Sigmoid colon (tissue), 7 donors: Measurements from ENCODE around the gene KANTR. TPM values are rescaled to one million over a fixed set of nuclear protein-coding genes. Genes with fewer than 3 reads are reported as not detected.

Source experiments
- DNase-seq: peaks from one replicate; pipeline ENCODE4 v3.0.0-alpha.2; 2019
- H3K27ac ChIP-seq, 4 donors: fragments of 200-600 bp; sonication (generic); one replicate each; pipeline ENCODE4 v1.5.1; 2016 to 2019; ENCODE audit warnings: mild to moderate bottlenecking in 1 of 4
- H3K27me3 ChIP-seq, 3 donors: fragments of 200-600 bp; sonication (generic); one replicate each; pipeline ENCODE4 v1.5.1; 2019; ENCODE audit warnings: mild to moderate bottlenecking in 1 of 3
- H3K36me3 ChIP-seq, 4 donors: fragments of 200-600 bp; sonication (generic); one replicate each; pipeline ENCODE4 v1.5.1; 2016 to 2019
- H3K4me1 ChIP-seq, 4 donors: fragments of 200-600 bp; sonication (generic); one replicate each; pipeline ENCODE4 v1.5.1; 2017 to 2019
- H3K4me3 ChIP-seq, 4 donors: fragments of 200-600 bp; sonication (generic); one replicate each; pipeline ENCODE4 v1.5.1; 2017 to 2019; ENCODE audit warnings: mild to moderate bottlenecking in 2 of 4, moderate library complexity in 1 of 4
- H3K9me3 ChIP-seq, 4 donors: fragments of 200-600 bp in 3 of 4; sonication (generic) in 3 of 4; one replicate each; pipeline versions ENCODE4 v1.5.1 to v1.6.1; 2013 to 2019
- CTCF ChIP-seq, 4 experiments: fragments of 450-650 bp in 3 of 4; fragments of 200-600 bp in 1 of 4; IDR thresholded peaks; one replicate each; pipeline ENCODE4 v1.5.1; 2016 to 2019; ENCODE audit warnings: antibody characterized with exemption in 4 of 4, mild to moderate bottlenecking in 3 of 4, moderate library complexity in 2 of 4
- EP300 ChIP-seq, 4 donors: sonication (generic); formaldehyde crosslinking; IDR thresholded peaks; one replicate each; pipeline ENCODE4 v1.6.1; 2017; ENCODE audit warnings: antibody characterized with exemption in 4 of 4
- POLR2A ChIP-seq, 2 donors: fragments of 450-650 bp; IDR thresholded peaks; one replicate each; pipeline ENCODE4 v1.6.1; 2016; ENCODE audit warnings: antibody characterized with exemption in 2 of 2, mild to moderate bottlenecking in 2 of 2, moderate library complexity in 2 of 2
- POLR2AphosphoS5 ChIP-seq, 4 donors: sonication (generic); formaldehyde crosslinking; IDR thresholded peaks; one replicate each; pipeline ENCODE4 v1.6.1; 2017; ENCODE audit warnings: antibody characterized with exemption in 4 of 4
- WGBS, 2 donors: extraction: QIAGEN DNeasy Blood & Tissue Kit; methylation state at CpG; one replicate each; pipeline ENCODE4 v1.1.7; 2013; 5-methylcytosine and 5-hydroxymethylcytosine counted together
- intact Hi-C: fragments of 100-400 bp; cut with DNase I; formaldehyde crosslinking; loops from one replicate; pipeline ENCODE4 v1.15.1; 2023
- polyA plus RNA-seq, 3 donors: library from polyadenylated mRNA; stranded (reverse); fragments of 200-250 nt; gene quantifications; one replicate each; pipeline ENCODE4 v1.2.3, GENCODE V29; 2013
- total RNA-seq, 4 donors: library from RNA; depleted of rRNA; stranded (reverse); fragments of >200 nt; gene quantifications; one replicate each; pipeline ENCODE4 v1.1.0, GENCODE V29; 2016
- donor health status: healthy with polysubstance abuse.
- donor health status: Bipolar disorder and iron deficiency.
- donor health status: healthy.

Gene KANTR
- total and polyA plus RNA-seq, 7 donors: 0.46 to 26.6 (median 15.7) TPM

- no peak overlapping the region for H3K27ac ChIP-seq
- DNase-seq: no peak
- peaks cover 0 to 13% (median 4%) of the 10 kb centered on the region in 4 donors for H3K4me1 ChIP-seq
- H3K36me3 ChIP-seq: no peaks in the 10 kb centered on the region
- no peaks in the 10 kb centered on the region for H3K27me3 ChIP-seq
- TF ChIP-seq EP300 (IDR thresholded peaks at IDR 0.05) (no peak), POLR2A (IDR thresholded peaks at IDR 0.05) (no peak), CTCF (IDR thresholded peaks at IDR 0.05) (no peak), POLR2AphosphoS5 (IDR thresholded peaks at IDR 0.05) (no peak)
- no peaks in the 10 kb centered on the region for H3K9me3 ChIP-seq
- H3K4me3 ChIP-seq: no peak overlapping the region
- intact Hi-C loops: no loop called here
- 96 to 97% methylated on average over 21 of the region's 21 CpGs for WGBS, 2 donors
Observed at GRCh38 chrX:53076671-53077070, 17.3 kb upstream of the KANTR start.

DNA sequence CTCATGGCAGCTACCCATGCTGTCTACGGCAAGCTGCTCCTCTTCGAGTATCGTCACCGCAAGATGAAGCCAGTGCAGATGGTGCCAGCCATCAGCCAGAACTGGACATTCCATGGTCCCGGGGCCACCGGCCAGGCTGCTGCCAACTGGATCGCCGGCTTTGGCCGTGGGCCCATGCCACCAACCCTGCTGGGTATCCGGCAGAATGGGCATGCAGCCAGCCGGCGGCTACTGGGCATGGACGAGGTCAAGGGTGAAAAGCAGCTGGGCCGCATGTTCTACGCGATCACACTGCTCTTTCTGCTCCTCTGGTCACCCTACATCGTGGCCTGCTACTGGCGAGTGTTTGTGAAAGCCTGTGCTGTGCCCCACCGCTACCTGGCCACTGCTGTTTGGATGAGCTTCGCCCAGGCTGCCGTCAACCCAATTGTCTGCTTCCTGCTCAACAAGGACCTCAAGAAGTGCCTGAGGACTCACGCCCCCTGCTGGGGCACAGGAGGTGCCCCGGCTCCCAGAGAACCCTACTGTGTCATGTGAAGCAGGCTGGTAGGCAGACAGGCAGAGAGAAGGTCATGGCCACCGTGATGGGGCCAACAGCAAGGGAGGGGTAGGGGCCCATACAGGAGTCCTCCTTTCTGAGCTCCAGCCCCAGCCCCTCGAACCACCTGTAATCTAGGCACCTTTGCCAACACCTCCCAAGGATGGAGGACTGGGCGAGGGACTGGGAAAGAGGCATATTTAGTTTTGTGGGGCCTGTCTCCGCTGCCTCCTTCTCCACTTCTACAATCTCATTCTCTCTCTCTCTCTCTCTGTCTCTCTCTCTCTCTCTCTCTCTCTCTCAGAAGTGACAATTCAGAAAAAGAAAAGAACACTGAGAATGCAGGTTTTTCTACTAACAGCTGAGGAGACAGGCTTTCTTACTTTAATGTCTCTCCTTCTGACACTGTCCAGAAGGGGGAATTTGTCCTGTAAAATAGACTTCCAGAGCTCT lies 16.4 kb upstream of the KANTR start:
- no peaks in the 10 kb centered on the region for H3K36me3 ChIP-seq
- peaks cover 0 to 8% (median 2%) of the 10 kb centered on the region in 4 donors for H3K4me1 ChIP-seq
- no peaks in the 10 kb centered on the region for H3K27me3 ChIP-seq
- 93 to 95% methylated on average over 27 of the region's 27 CpGs for WGBS, 2 donors
- no peaks in the 10 kb centered on the region for H3K9me3 ChIP-seq
- H3K27ac ChIP-seq: no peak overlapping the region
- no peak overlapping the region for H3K4me3 ChIP-seq
- intact Hi-C loops: no loop called here
- no peak for TF ChIP-seq POLR2AphosphoS5 (IDR thresholded peaks at IDR 0.05)
- no peak for TF ChIP-seq POLR2A (IDR thresholded peaks at IDR 0.05)
- no peak for TF ChIP-seq CTCF (IDR thresholded peaks at IDR 0.05)
- no peak for DNase-seq

DNA sequence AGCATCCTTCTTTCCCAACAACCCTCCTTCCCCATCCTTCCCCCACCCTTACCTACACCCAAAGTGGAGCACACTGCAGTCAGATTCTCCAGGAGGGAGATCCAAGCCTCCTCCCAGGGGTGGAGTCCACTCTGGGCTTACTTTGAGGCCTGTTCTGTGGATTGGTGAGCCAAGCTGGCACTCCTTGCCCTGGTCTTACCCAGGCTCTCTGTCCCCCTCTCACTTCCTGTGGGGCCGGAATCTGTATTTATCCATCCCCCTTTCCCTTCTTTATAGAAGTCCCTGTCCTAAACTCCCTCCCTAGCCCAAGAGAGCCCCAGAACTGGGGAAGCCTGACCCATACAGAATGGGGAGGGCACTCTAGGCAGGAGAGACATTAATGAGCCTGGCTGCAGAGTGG lies 15.0 kb upstream of the KANTR start:
- Histone ChIP-seq H3K4me3 (no peak overlapping the region), H3K36me3 (no peaks in the 10 kb centered on the region), H3K4me1 (peaks cover 0 to 13% (median under 1%) of the 10 kb centered on the region in 4 donors), H3K9me3 (no peaks in the 10 kb centered on the region), H3K27me3 (no peaks in the 10 kb centered on the region), H3K27ac (peak overlapping the region in 3 of 4 donors; percentile 82 to 96 (median 84))
- DNase-seq: no peak
- intact Hi-C loops: no loop called here
- 74 to 91% methylated on average over 1 of the region's 1 CpG for WGBS, 2 donors
- TF ChIP-seq POLR2AphosphoS5 (IDR thresholded peaks at IDR 0.05) (no peak), POLR2A (IDR thresholded peaks at IDR 0.05) (no peak), EP300 (IDR thresholded peaks at IDR 0.05) (no peak), CTCF (IDR thresholded peaks at IDR 0.05) (no peak)

- Histone ChIP-seq H3K4me3 (peak overlapping the region; percentile 16 to 42 (median 34)), H3K27me3 (no peaks in the 10 kb centered on the region), H3K9me3 (no peaks in the 10 kb centered on the region), H3K36me3 (peaks cover 0 to 15% (median 5%) of the 10 kb centered on the region in 4 donors), H3K4me1 (peaks cover 0 to 33% (median 19%) of the 10 kb centered on the region in 4 donors), H3K27ac (peak overlapping the region; percentile 80 to 96 (median 83))
- WGBS, 2 donors: 20 to 21% methylated on average over 17 of the region's 17 CpGs
- TF ChIP-seq CTCF (IDR thresholded peaks at IDR 0.05): no peak
- peak in 1 of 4 donors; percentile 15 for TF ChIP-seq POLR2AphosphoS5 (IDR thresholded peaks at IDR 0.05)
- intact Hi-C loops: no loop called here
- DNase-seq: no peak
Observed at GRCh38 chrX:53080628-53081580, 13.0 kb upstream of the KANTR start.
